Calu3 (cell line): ENCODE data around the gene DSG3. TPM values are rescaled to one million over a fixed set of nuclear protein-coding genes. Genes with fewer than 3 reads are reported as not detected.

Experiments used
- BruUV-seq: library from RNA; stranded (reverse); fragments of 400-500 nt; replicated peaks from 2 replicates; lab custom pipeline; 2021; lab: Mats Ljungman, UMichigan
- CTCF ChIA-PET: fragments of 300-600 bp; sonication (Branson Sonifier 250); formaldehyde crosslinking; loops from one replicate; lab custom pipeline; 2022; ENCODE audit warnings: antibody characterized with exemption; lab: Charles Lee
- DNase-seq: peaks from one replicate; pipeline ENCODE4 v3.0.0; 2022
- H3K27ac Mint-ChIP-seq: one replicate; pipeline ENCODE4 v1.8.0; 2022; ENCODE audit warnings: mixed read lengths; ENCODE audit not compliant: unreplicated experiment
- H3K27me3 Mint-ChIP-seq: one replicate; pipeline ENCODE4 v1.8.0; 2022; ENCODE audit warnings: mixed read lengths; ENCODE audit not compliant: unreplicated experiment
- H3K36me3 Mint-ChIP-seq: one replicate; pipeline ENCODE4 v1.8.0; 2022; ENCODE audit warnings: mild to moderate bottlenecking, moderate library complexity, mixed read lengths; ENCODE audit not compliant: insufficient read depth, unreplicated experiment
- H3K4me1 Mint-ChIP-seq: one replicate; pipeline ENCODE4 v1.8.0; 2022; ENCODE audit warnings: mild to moderate bottlenecking, low read depth, mixed read lengths; ENCODE audit not compliant: unreplicated experiment
- H3K4me3 Mint-ChIP-seq: one replicate; pipeline ENCODE4 v1.8.0; 2022; ENCODE audit warnings: mild to moderate bottlenecking, low read depth, moderate library complexity, mixed read lengths; ENCODE audit not compliant: unreplicated experiment
- H3K9me3 Mint-ChIP-seq: one replicate; pipeline ENCODE4 v1.8.0; 2022; ENCODE audit warnings: low read depth, mixed read lengths; ENCODE audit not compliant: unreplicated experiment
- intact Hi-C: fragments of 100-400 bp; cut with micrococcal nuclease; formaldehyde crosslinking; loops from one replicate; pipeline ENCODE4 v1.10.0; 2022; ENCODE audit not compliant: unreplicated experiment
- total RNA-seq: library from RNA; stranded (reverse); gene quantifications from 2 replicates; pipeline ENCODE4 v1.2.3, GENCODE V29; 2022
- TF ChIP-seq, protein P1 (sequence below): fragments of 200-600 bp; IDR thresholded peaks from one replicate; pipeline ENCODE4 v1.8.0; 2022; ENCODE audit warnings: antibody characterized with exemption; ENCODE audit not compliant: unreplicated experiment

DSG3 gene
- total RNA-seq, 1 experiment from 2014 or later = 1.8 TPM

DNA sequence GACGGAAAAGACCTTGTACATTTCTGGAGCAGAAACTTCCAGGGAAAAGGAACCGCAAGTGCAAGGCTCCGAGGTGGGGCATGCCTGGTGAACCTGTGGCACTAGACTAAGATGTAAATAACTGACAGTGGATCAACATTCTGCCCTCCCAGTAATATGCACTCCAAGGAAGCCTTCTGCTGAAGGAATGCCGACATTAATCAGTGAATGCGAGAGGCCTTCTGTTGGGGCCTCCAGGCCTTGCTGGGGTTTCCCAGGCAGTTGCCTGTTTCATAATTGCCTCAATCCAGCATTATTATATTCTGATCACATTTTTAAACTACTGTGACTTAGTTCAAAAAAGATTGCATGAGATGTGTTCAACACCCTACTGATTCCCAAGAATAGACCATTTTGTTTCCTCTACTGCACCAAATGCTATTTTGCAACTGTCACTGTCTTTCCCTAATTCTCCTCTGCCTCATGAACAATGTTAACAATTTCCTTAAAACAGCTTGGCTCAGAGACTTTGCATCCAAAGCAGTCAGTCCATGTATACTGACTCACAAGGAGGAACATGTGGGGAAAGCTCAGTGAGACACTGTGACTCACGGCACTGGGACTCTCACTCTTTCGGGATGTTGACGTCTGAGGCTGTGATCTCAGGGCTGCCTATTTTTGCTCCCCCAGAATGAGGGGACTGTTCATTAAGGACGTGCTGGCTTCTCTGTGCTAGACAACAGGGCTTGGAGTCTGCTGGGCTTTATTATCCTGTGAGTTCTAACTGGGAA lies 39.9 kb downstream of the DSG3 start:
- peaks cover 11% of the 10 kb centered on the region for H3K36me3 Mint-ChIP-seq
- CTCF ChIA-PET = interaction anchor here (0.7 to 1.5 kb wide), 2 partner anchors 63 to 249 kb away, joined by 5 to 6 read pairs; no protein-coding TSS in a partner anchor
- no TSS peak for BruUV-seq
- intact Hi-C loops = loop anchor here (2.0 to 5.0 kb wide), 2 partner anchors 25 to 35 kb away; no protein-coding TSS in a partner anchor
- H3K27me3 Mint-ChIP-seq = no peaks in the 10 kb centered on the region
- TF ChIP-seq, protein P1, sequence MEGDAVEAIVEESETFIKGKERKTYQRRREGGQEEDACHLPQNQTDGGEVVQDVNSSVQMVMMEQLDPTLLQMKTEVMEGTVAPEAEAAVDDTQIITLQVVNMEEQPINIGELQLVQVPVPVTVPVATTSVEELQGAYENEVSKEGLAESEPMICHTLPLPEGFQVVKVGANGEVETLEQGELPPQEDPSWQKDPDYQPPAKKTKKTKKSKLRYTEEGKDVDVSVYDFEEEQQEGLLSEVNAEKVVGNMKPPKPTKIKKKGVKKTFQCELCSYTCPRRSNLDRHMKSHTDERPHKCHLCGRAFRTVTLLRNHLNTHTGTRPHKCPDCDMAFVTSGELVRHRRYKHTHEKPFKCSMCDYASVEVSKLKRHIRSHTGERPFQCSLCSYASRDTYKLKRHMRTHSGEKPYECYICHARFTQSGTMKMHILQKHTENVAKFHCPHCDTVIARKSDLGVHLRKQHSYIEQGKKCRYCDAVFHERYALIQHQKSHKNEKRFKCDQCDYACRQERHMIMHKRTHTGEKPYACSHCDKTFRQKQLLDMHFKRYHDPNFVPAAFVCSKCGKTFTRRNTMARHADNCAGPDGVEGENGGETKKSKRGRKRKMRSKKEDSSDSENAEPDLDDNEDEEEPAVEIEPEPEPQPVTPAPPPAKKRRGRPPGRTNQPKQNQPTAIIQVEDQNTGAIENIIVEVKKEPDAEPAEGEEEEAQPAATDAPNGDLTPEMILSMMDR = no peak
- no peak overlapping the region for H3K4me3 Mint-ChIP-seq
- DNase-seq = peak; percentile 60
- peak overlapping the region; percentile 80 for H3K27ac Mint-ChIP-seq
- H3K9me3 Mint-ChIP-seq = no peaks in the 10 kb centered on the region
- H3K4me1 Mint-ChIP-seq = peaks cover 59% of the 10 kb centered on the region

- CTCF ChIA-PET = interaction anchor here (1.1 to 1.3 kb wide), 3 partner anchors 23 to 24 kb away, joined by 4 read pairs; no protein-coding TSS in a partner anchor
- H3K4me3 Mint-ChIP-seq = peak overlapping the region; percentile 1
- no TSS peak for BruUV-seq
- no peak for DNase-seq
- no peaks in the 10 kb centered on the region for H3K9me3 Mint-ChIP-seq
- H3K27ac Mint-ChIP-seq = peak overlapping the region; percentile 80
- peaks cover 61% of the 10 kb centered on the region for H3K4me1 Mint-ChIP-seq
- H3K36me3 Mint-ChIP-seq = peaks cover 11% of the 10 kb centered on the region
- intact Hi-C loops = loop anchor here (2.0 to 5.0 kb wide), 2 partner anchors 23 to 37 kb away; no protein-coding TSS in a partner anchor
- TF ChIP-seq, protein P1 = no peak
- H3K27me3 Mint-ChIP-seq = no peaks in the 10 kb centered on the region
Observed at GRCh38 chr18:31489311-31489710, 41.8 kb downstream of the DSG3 start.

DNA sequence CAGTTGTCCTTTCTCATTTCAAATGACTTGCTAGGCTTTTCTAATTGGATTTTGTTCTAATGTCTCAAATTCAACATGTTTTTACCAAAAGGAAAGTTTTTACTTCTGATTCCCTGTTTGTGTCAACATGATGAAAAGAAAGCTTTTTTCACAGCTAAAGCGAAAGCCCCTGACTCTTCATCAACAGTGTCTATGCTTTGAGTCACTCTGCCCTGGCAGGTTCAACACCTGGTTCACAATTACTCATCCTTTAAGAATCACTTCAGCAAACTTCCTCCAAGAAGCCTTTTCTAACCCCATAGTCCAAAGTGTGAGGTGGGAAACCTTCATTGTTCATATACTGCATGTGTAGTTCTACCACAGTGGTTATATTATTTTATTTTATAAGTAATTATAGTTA lies 42.8 kb downstream of the DSG3 start:
- DNase-seq = peak; percentile 55
- intact Hi-C loops = loop anchor here (10.0 kb wide), 1 partner anchor 396 kb away; no protein-coding TSS in a partner anchor
- Mint-ChIP-seq H3K9me3 (no peaks in the 10 kb centered on the region), H3K27ac (peak overlapping the region; percentile 80), H3K4me3 (peak overlapping the region; percentile 26), H3K36me3 (peaks cover 11% of the 10 kb centered on the region), H3K4me1 (peaks cover 61% of the 10 kb centered on the region), H3K27me3 (no peaks in the 10 kb centered on the region)
- TF ChIP-seq, protein P1 = no peak
- no TSS peak for BruUV-seq
- CTCF ChIA-PET = interaction anchor here (0.6 to 1.1 kb wide), 3 partner anchors 23 to 170 kb away, joined by 4 to 5 read pairs (median 4); no protein-coding TSS in a partner anchor

GRCh38 chr18:31490833-31491232 lies 43.3 kb downstream of the DSG3 start:
- H3K27me3 Mint-ChIP-seq = no peaks in the 10 kb centered on the region
- peak overlapping the region; percentile 26 for H3K4me3 Mint-ChIP-seq
- peaks cover 11% of the 10 kb centered on the region for H3K36me3 Mint-ChIP-seq
- no TSS peak for BruUV-seq
- no peaks in the 10 kb centered on the region for H3K9me3 Mint-ChIP-seq
- TF ChIP-seq, protein P1 = no peak
- CTCF ChIA-PET = interaction anchor here (1.0 kb wide), 1 partner anchor 66 kb away, joined by 4 read pairs; no protein-coding TSS in a partner anchor
- no peak for DNase-seq
- H3K27ac Mint-ChIP-seq = peak overlapping the region; percentile 80
- intact Hi-C loops = loop anchor here (10.0 kb wide), 1 partner anchor 396 kb away; no protein-coding TSS in a partner anchor
- H3K4me1 Mint-ChIP-seq = peaks cover 61% of the 10 kb centered on the region
